Lower leg skin (tissue), 3 donors: ENCODE data around the gene APPL2.

Experiments used
- CTCF ChIP-seq, 3 donors: fragments of 450-650 bp; IDR thresholded peaks; one replicate each; pipeline ENCODE4 v1.5.1; 2016; ENCODE audit warnings: antibody characterized with exemption in 3 of 3, mild to moderate bottlenecking in 3 of 3, moderate library complexity in 2 of 3
- POLR2A ChIP-seq, 2 donors: fragments of 450-650 bp; IDR thresholded peaks; one replicate each; pipeline ENCODE4 v1.6.1; 2016 to 2017; ENCODE audit warnings: antibody characterized with exemption in 2 of 2, mild to moderate bottlenecking in 1 of 2, moderate library complexity in 1 of 2

- no peak for TF ChIP-seq CTCF (IDR thresholded peaks at IDR 0.05)
- TF ChIP-seq POLR2A (IDR thresholded peaks at IDR 0.05) = no peak
Observed at GRCh38 chr12:105189293-105189692, 46.7 kb downstream of the APPL2 start.
